Suprapubic skin (tissue), 4 donors: Measurements from ENCODE around the gene SUPT5H.

Experiments
- CTCF ChIP-seq, 2 donors: fragments of 200-600 bp in 1 of 2; fragments of 450-650 bp in 1 of 2; sonication (generic) in 1 of 2; IDR thresholded peaks; one replicate each; pipeline ENCODE4 v1.5.1; 2016 to 2019; ENCODE audit warnings: antibody characterized with exemption in 2 of 2, mild to moderate bottlenecking in 1 of 2, moderate library complexity in 1 of 2
- EP300 ChIP-seq: sonication (generic); formaldehyde crosslinking; IDR thresholded peaks from one replicate; pipeline ENCODE4 v1.6.1; 2017; ENCODE audit warnings: antibody characterized with exemption
- POLR2AphosphoS5 ChIP-seq, 3 donors: sonication (generic); formaldehyde crosslinking; IDR thresholded peaks; one replicate each; pipeline ENCODE4 v1.6.1; 2017; ENCODE audit warnings: antibody characterized with exemption in 3 of 3

GRCh38 chr19:39420769-39421168 is 24.6 kb upstream of the SUPT5H start:
- no peak for TF ChIP-seq CTCF (IDR thresholded peaks at IDR 0.05)
- no peak for TF ChIP-seq EP300
- TF ChIP-seq POLR2AphosphoS5 (IDR thresholded peaks at IDR 0.05) = no peak
